GM12878 (cell line): ENCODE data around the gene CXorf65. TPM values are rescaled to one million over a fixed set of nuclear protein-coding genes. Genes with fewer than 3 reads are reported as not detected.

Source experiments
- ATAC-seq: fragments of 200-7000 bp; cut with Tn5 transposase; 3 replicates; pipeline ENCODE4 v1.9.1; 2020; ENCODE audit warnings: mild to moderate bottlenecking, moderate library complexity
- BruUV-seq: library from RNA; stranded (reverse); fragments of 400-500 nt; replicated peaks from 2 replicates; lab custom pipeline; 2021; lab: Mats Ljungman, UMichigan
- CTCF ChIA-PET: fragments of 300-600 bp; sonication (Branson Sonifier 250); formaldehyde crosslinking; extraction: SDS; loops from one replicate; lab custom pipeline; 2021; ENCODE audit warnings: inconsistent platforms; lab: Yijun Ruan, JAX
- POLR2A ChIA-PET: fragments of 350-600 bp; formaldehyde crosslinking; extraction: SDS; loops from one replicate; lab custom pipeline; 2021; ENCODE audit warnings: inconsistent platforms; lab: Charles Lee
- RAD21 ChIA-PET: fragments of 300-600 bp; sonication (Branson Sonifier 250); formaldehyde crosslinking; loops from one replicate; lab custom pipeline; 2023; ENCODE audit warnings: antibody characterized with exemption; ENCODE audit not compliant: unreplicated experiment; lab: Charles Lee
- SMC1A ChIA-PET: fragments of 300-600 bp; sonication (Branson Sonifier 250); formaldehyde crosslinking; loops from one replicate; lab custom pipeline; 2023; ENCODE audit not compliant: unreplicated experiment, uncharacterized antibody; lab: Charles Lee
- DNase-seq: peaks from one replicate; pipeline ENCODE4 v3.0.0-alpha.2; 2011; ENCODE audit warnings: low read depth, low spot score
- FAIRE-seq: peaks from 3 replicates; lab custom pipeline; 2011; peaks lifted over from hg19 to GRCh38; lab: Jason Lieb, UNC
- H2AFZ ChIP-seq: 2 replicates; pipeline ENCODE4 v1.6.0; 2011; ENCODE audit warnings: low read depth, low read length, control low read depth; ENCODE audit not compliant: control insufficient read depth
- H3K27ac ChIP-seq: 2 replicates; pipeline ENCODE4 v1.5.1; 2011; ENCODE audit warnings: control low read depth; ENCODE audit not compliant: control insufficient read depth, insufficient read depth
- H3K27me3 ChIP-seq, 2 experiments: replicated peaks in 1 of 2; 2 replicates each; pipeline versions ENCODE4 v1.6.0 to v1.6.1; 2011; ENCODE audit warnings: low read length in 1 of 2; ENCODE audit not compliant: control insufficient read depth in 2 of 2, insufficient read depth in 2 of 2
- H3K36me3 ChIP-seq, 2 experiments: 2 replicates each; pipeline ENCODE4 v1.5.1; 2011; ENCODE audit warnings: low read length in 1 of 2; ENCODE audit not compliant: control insufficient read depth in 2 of 2, insufficient read depth in 2 of 2
- H3K4me1 ChIP-seq: 2 replicates; pipeline ENCODE4 v1.6.1; 2011; ENCODE audit warnings: mild to moderate bottlenecking, low read length, moderate library complexity, mixed read lengths; ENCODE audit not compliant: control insufficient read depth, insufficient read depth
- H3K4me2 ChIP-seq: 2 replicates; pipeline ENCODE4 v1.6.0; 2011; ENCODE audit warnings: control low read depth; ENCODE audit not compliant: control insufficient read depth, insufficient read depth
- H3K4me3 ChIP-seq: fragments of 200-600 bp; sonication (generic); 2 replicates; pipeline ENCODE4 v1.5.1; 2016
- H3K79me2 ChIP-seq: 2 replicates; pipeline ENCODE4 v1.6.0; 2011; ENCODE audit warnings: low read length; ENCODE audit not compliant: control insufficient read depth, insufficient read depth
- H3K9ac ChIP-seq: 2 replicates; pipeline ENCODE4 v1.8.0; 2011; ENCODE audit warnings: low read length, control low read depth, mixed read lengths; ENCODE audit not compliant: control insufficient read depth, insufficient read depth
- H3K9me3 ChIP-seq: replicated peaks from 3 replicates; pipeline ENCODE4 v1.5.1; 2011; ENCODE audit warnings: mild to moderate bottlenecking, low read length; ENCODE audit not compliant: control insufficient read depth, insufficient read depth
- H4K20me1 ChIP-seq: 2 replicates; pipeline ENCODE4 v1.6.0; 2011; ENCODE audit not compliant: control insufficient read depth, insufficient read depth
- CHD1 ChIP-seq: IDR thresholded peaks from 2 replicates; pipeline ENCODE4 v1.6.1; 2012; ENCODE audit warnings: low read depth, low read length, improper control_type of control experiment
- EED ChIP-seq: sonication (generic); IDR thresholded peaks from 2 replicates; pipeline ENCODE4 v1.6.1; 2016; ENCODE audit warnings: antibody characterized with exemption, low read depth
- ETV6 ChIP-seq, 2 experiments: fragments of 450-650 bp in 1 of 2; IDR thresholded peaks in 1 of 2; conservative IDR thresholded peaks in 1 of 2; 2 replicates each; pipeline ENCODE4 v1.6.1; 2014; ENCODE audit warnings: antibody characterized with exemption in 1 of 2, borderline replicate concordance in 1 of 2, low read depth in 1 of 2, mild to moderate bottlenecking in 1 of 2, moderate library complexity in 1 of 2
- FOS ChIP-seq: IDR thresholded peaks from 3 replicates; pipeline ENCODE4 v1.6.1; 2011; ENCODE audit warnings: borderline replicate concordance; ENCODE audit not compliant: insufficient read length; ENCODE audit errors: extremely low read depth
- HDAC2 ChIP-seq: fragments of 200-600 bp; sonication (generic); IDR thresholded peaks from 2 replicates; pipeline ENCODE4 v1.6.1; 2017
- KAT2A ChIP-seq: conservative IDR thresholded peaks from 2 replicates; pipeline ENCODE4 v1.6.1; 2011; ENCODE audit warnings: low read depth, low read length; ENCODE audit not compliant: control insufficient read depth
- NFXL1 ChIP-seq: fragments of 450-650 bp; IDR thresholded peaks from 2 replicates; pipeline ENCODE4 v1.6.1; 2017; ENCODE audit warnings: antibody characterized with exemption, mild to moderate bottlenecking, borderline replicate concordance
- NR2C2 ChIP-seq: IDR thresholded peaks from 2 replicates; pipeline ENCODE4 v1.6.1; 2011; ENCODE audit warnings: borderline replicate concordance, low read depth; ENCODE audit not compliant: control insufficient read depth, insufficient read length
- RAD51 ChIP-seq: fragments of 450-650 bp; IDR thresholded peaks from 2 replicates; pipeline ENCODE4 v1.6.1; 2016; ENCODE audit warnings: moderate library complexity, mild to moderate bottlenecking, inconsistent platforms
- RB1 ChIP-seq: fragments of 450-650 bp; formaldehyde crosslinking; IDR thresholded peaks from 2 replicates; pipeline ENCODE4 v1.6.1; 2017; ENCODE audit warnings: mild to moderate bottlenecking, borderline replicate concordance
- TAF1 ChIP-seq: IDR thresholded peaks from 2 replicates; pipeline ENCODE4 v1.6.1; 2011; ENCODE audit warnings: mild to moderate bottlenecking, low read depth, low read length, borderline replicate concordance
- TARDBP ChIP-seq: IDR thresholded peaks from 2 replicates; pipeline ENCODE4 v1.6.1; 2016; ENCODE audit warnings: borderline replicate concordance
- WRNIP1 ChIP-seq: IDR thresholded peaks from 2 replicates; pipeline ENCODE4 v1.6.1; 2011; ENCODE audit warnings: low read depth, low read length, improper control_type of control experiment, borderline replicate concordance
- YBX1 ChIP-seq: fragments of 450-650 bp; IDR thresholded peaks from 2 replicates; pipeline ENCODE4 v1.6.1; 2016; ENCODE audit warnings: antibody characterized with exemption
- WGBS: methylation state at CpG from one replicate; pipeline ENCODE4 v1.1.6; 2016; ENCODE audit warnings: low lambda C conversion rate; ENCODE audit not compliant: insufficient replicate concordance, insufficient coverage; ENCODE audit errors: missing lambda C conversion rate; 5-methylcytosine and 5-hydroxymethylcytosine counted together
- in situ Hi-C: fragments of 300-500 bp; cut with MboI; formaldehyde crosslinking; loops from 9 replicates; pipeline ENCODE4 v1.14.3; 2018; ENCODE audit warnings: mixed read lengths
- intact Hi-C: fragments of 100-400 bp; cut with micrococcal nuclease; formaldehyde crosslinking; loops from one replicate; pipeline ENCODE4 v1.14.2; 2022; ENCODE audit not compliant: unreplicated experiment
- polyA plus RNA-seq, 11 experiments: library from polyadenylated mRNA; depleted of rRNA in 4 of 11; unstranded in 6 of 11; stranded (reverse) in 5 of 11; fragments of >200 nt; fragmentation: Nextera tagmentation in 4 of 11; fragmentation: Illumina TruSeq in 1 of 11; extraction: Ambion mirVana in 4 of 11; extraction: Trizol in 1 of 11; gene quantifications; 1 replicate in 1 of 11; 2 replicates in 10 of 11; pipeline versions ENCODE4 v1.2.1 to v1.2.3, GENCODE V29; 2011 to 2016; ENCODE audit warnings: inconsistent platforms in 2 of 11, missing spikeins in 2 of 11, low read depth in 1 of 11
- total RNA-seq, 4 experiments: library from RNA; depleted of rRNA in 3 of 4; stranded (reverse); fragments of >200 nt in 3 of 4; fragmentation: Illumina TruSeq in 1 of 4; extraction: Trizol in 1 of 4; gene quantifications; 2 replicates each; pipeline versions ENCODE4 v1.2.1 to v1.2.3, GENCODE V29; 2013 to 2021
- TF ChIP-seq, protein P1 (sequence below): IDR thresholded peaks from 2 replicates; pipeline ENCODE4 v1.6.1; 2011; ENCODE audit warnings: low read depth, mild to moderate bottlenecking, low read length, moderate library complexity, borderline replicate concordance; ENCODE audit errors: extremely low read depth
- TF ChIP-seq, protein P2 (sequence below): IDR thresholded peaks from 2 replicates; pipeline ENCODE4 v1.6.1; 2012; ENCODE audit warnings: low read depth, low read length, improper control_type of control experiment
- TF ChIP-seq, protein P3 (sequence below): fragments of 450-650 bp; formaldehyde crosslinking; IDR thresholded peaks from 2 replicates; pipeline ENCODE4 v1.4.0; 2022; ENCODE audit warnings: mild to moderate bottlenecking, moderate library complexity

The CXorf65 gene
- total and polyA plus RNA-seq, 10 of the 15 experiments (the other 5 are each of a cell fraction or from before 2014, with no cell fraction given), result 0.82 to 4.8 (median 2.3) TPM

- ChIA-PET CTCF (no interaction called here), SMC1A (interaction anchor here (1.0 kb wide), 1 partner anchor 34 kb away, joined by 3 read pairs; no protein-coding TSS in a partner anchor), RAD21 (no interaction called here), POLR2A (no interaction called here)
- BruUV-seq, result TSS peak; percentile 81
- FAIRE-seq (no peak), ATAC-seq (no peak), DNase-seq (no peak)
- Histone ChIP-seq H3K4me2 (peak overlapping the region; percentile 90), H3K9ac (peak overlapping the region; percentile 64), H3K4me1 (no peaks in the 10 kb centered on the region), H3K27ac (peak overlapping the region; percentile 24; the same call in 1 of the 2 replicates), H3K36me3 (no peaks in the 10 kb centered on the region), H4K20me1 (no peaks in the 10 kb centered on the region), H3K9me3 (no peaks in the 10 kb centered on the region), H2AFZ (peak overlapping the region; percentile 91)
- intact Hi-C loops (loop anchor here (10.0 kb wide), 1 partner anchor 190 kb away; the partner anchor contains the start of gene NONO), in situ Hi-C loops (no loop called here)
- WGBS, result 21% methylated on average over 6 of the region's 6 CpGs
- TF ChIP-seq, protein P1, sequence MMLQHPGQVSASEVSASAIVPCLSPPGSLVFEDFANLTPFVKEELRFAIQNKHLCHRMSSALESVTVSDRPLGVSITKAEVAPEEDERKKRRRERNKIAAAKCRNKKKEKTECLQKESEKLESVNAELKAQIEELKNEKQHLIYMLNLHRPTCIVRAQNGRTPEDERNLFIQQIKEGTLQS, result no peak
- no peak for TF ChIP-seq TAF1
- TF ChIP-seq KAT2A, result no peak
- TF ChIP-seq CHD1, result no peak
- TF ChIP-seq NFXL1, result no peak
- TF ChIP-seq WRNIP1, result no peak
- TF ChIP-seq YBX1, result no peak
- no peak for TF ChIP-seq FOS
- TF ChIP-seq RB1, result no peak
- TF ChIP-seq, protein P2, sequence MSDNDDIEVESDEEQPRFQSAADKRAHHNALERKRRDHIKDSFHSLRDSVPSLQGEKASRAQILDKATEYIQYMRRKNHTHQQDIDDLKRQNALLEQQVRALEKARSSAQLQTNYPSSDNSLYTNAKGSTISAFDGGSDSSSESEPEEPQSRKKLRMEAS, result no peak
- no peak for TF ChIP-seq EED
- TF ChIP-seq RAD51, result no peak
- no peak for TF ChIP-seq TARDBP
- no peak for TF ChIP-seq HDAC2
- no peak for TF ChIP-seq ETV6 (conservative IDR thresholded peaks at IDR 0.05 in 1 of 2, IDR thresholded peaks at IDR 0.05 in 1 of 2; ENCODE audit: borderline replicate concordance in 1 of 2, low read depth in 1 of 2)
- TF ChIP-seq, protein P3, sequence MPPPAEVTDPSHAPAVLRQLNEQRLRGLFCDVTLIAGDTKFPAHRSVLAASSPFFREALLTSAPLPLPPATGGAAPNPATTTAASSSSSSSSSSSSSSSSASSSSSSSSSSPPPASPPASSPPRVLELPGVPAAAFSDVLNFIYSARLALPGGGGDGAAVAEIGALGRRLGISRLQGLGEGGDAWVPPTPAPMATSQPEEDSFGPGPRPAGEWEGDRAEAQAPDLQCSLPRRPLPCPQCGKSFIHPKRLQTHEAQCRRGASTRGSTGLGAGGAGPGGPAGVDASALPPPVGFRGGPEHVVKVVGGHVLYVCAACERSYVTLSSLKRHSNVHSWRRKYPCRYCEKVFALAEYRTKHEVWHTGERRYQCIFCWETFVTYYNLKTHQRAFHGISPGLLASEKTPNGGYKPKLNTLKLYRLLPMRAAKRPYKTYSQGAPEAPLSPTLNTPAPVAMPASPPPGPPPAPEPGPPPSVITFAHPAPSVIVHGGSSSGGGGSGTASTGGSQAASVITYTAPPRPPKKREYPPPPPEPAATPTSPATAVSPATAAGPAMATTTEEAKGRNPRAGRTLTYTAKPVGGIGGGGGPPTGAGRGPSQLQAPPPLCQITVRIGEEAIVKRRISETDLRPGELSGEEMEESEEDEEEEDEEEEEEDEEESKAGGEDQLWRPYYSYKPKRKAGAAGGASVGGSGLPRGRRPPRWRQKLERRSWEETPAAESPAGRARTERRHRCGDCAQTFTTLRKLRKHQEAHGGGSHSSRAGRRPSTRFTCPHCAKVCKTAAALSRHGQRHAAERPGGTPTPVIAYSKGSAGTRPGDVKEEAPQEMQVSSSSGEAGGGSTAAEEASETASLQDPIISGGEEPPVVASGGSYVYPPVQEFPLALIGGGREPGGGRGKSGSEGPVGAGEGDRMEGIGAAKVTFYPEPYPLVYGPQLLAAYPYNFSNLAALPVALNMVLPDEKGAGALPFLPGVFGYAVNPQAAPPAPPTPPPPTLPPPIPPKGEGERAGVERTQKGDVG (CRISPR knock-in tag), result no peak
- no peak for TF ChIP-seq NR2C2
- TF ChIP-seq, all 136 proteins: peak for 0
- Histone ChIP-seq H3K27me3 (no peaks in the 10 kb centered on the region), H3K4me3 (peak overlapping the region; percentile 69; the same call in 1 of the 2 replicates), H3K79me2 (no peaks in the 10 kb centered on the region)
Measured at GRCh38 chrX:71095033-71095432, 11.5 kb downstream of the CXorf65 start.
